PC-3 (cell line): ENCODE data around the gene TCEA2. TPM values are rescaled to one million over a fixed set of nuclear protein-coding genes. Genes with fewer than 3 reads are reported as not detected.

ENCODE experiments used
- ATAC-seq: fragments of 200-7000 bp; cut with Tn5 transposase; 2 replicates; pipeline ENCODE4 v1.9.1; 2020; ENCODE audit warnings: mild to moderate bottlenecking, moderate library complexity
- BruUV-seq: library from RNA; stranded (reverse); fragments of 400-500 nt; replicated peaks from 2 replicates; lab custom pipeline; 2021; lab: Mats Ljungman, UMichigan
- CTCF ChIA-PET: fragments of 300-600 bp; sonication (Branson Sonifier 250); formaldehyde crosslinking; loops from one replicate; lab custom pipeline; 2022; ENCODE audit warnings: antibody characterized with exemption; lab: Charles Lee
- POLR2A ChIA-PET: fragments of 300-600 bp; sonication (Branson Sonifier 250); formaldehyde crosslinking; loops from one replicate; lab custom pipeline; 2022; ENCODE audit warnings: antibody characterized with exemption; ENCODE audit not compliant: unreplicated experiment; lab: Charles Lee
- DNase-seq: peaks from one replicate; pipeline ENCODE4 v3.0.0-alpha.2; 2015
- H2AFZ ChIP-seq: fragments of 300-600 bp; sonication (generic); 2 replicates; pipeline ENCODE4 v1.6.0; 2016; ENCODE audit warnings: antibody characterized with exemption, low read length
- H3F3A ChIP-seq: fragments of 300-600 bp; sonication (generic); one replicate; pipeline ENCODE4 v1.6.0; 2017; ENCODE audit warnings: antibody characterized with exemption, low read length, control low read depth, mild to moderate bottlenecking; ENCODE audit not compliant: unreplicated experiment
- H3K27ac ChIP-seq: fragments of 300-600 bp; sonication (generic); 2 replicates; pipeline ENCODE4 v1.5.1; 2016; ENCODE audit warnings: mild to moderate bottlenecking, low read length
- H3K27me3 ChIP-seq: fragments of 300-600 bp; sonication (generic); 2 replicates; pipeline ENCODE4 v1.6.1; 2016; ENCODE audit warnings: low read length, mixed read lengths
- H3K36me3 ChIP-seq: fragments of 300-600 bp; sonication (generic); 2 replicates; pipeline ENCODE4 v1.6.1; 2016; ENCODE audit warnings: low read depth, mixed run types, low read length, mixed read lengths
- H3K4me1 ChIP-seq: fragments of 300-600 bp; sonication (generic); 2 replicates; pipeline ENCODE4 v1.5.1; 2016; ENCODE audit warnings: low read length; ENCODE audit not compliant: insufficient read depth
- H3K4me2 ChIP-seq: fragments of 300-600 bp; sonication (generic); 2 replicates; pipeline ENCODE4 v1.6.0; 2016; ENCODE audit warnings: low read length
- H3K4me3 ChIP-seq: fragments of 300-600 bp; sonication (generic); 2 replicates; pipeline ENCODE4 v1.5.1; 2016; ENCODE audit warnings: mild to moderate bottlenecking, low read length, mixed read lengths
- H3K79me2 ChIP-seq: fragments of 300-600 bp; sonication (generic); 2 replicates; pipeline ENCODE4 v1.6.1; 2017; ENCODE audit warnings: low read length, mixed read lengths
- H3K9ac ChIP-seq: fragments of 300-600 bp; sonication (generic); 2 replicates; pipeline ENCODE4 v1.6.0; 2016; ENCODE audit warnings: mild to moderate bottlenecking, low read length
- H3K9me2 ChIP-seq: fragments of 300-600 bp; sonication (generic); replicated peaks from 2 replicates; pipeline ENCODE4 v1.6.1; 2016; ENCODE audit warnings: mixed run types, low read length, mixed read lengths
- H3K9me3 ChIP-seq: fragments of 300-600 bp; sonication (generic); 2 replicates; pipeline ENCODE4 v1.6.1; 2016; ENCODE audit warnings: low read length, mixed read lengths
- H4K20me1 ChIP-seq: fragments of 300-600 bp; sonication (generic); 2 replicates; pipeline ENCODE4 v1.6.1; 2016; ENCODE audit warnings: low read length, mixed read lengths
- CTCF ChIP-seq: fragments of 300-600 bp; sonication (generic); conservative IDR thresholded peaks from 2 replicates; pipeline ENCODE4 v1.5.1; 2017; ENCODE audit warnings: antibody characterized with exemption, low read depth, mild to moderate bottlenecking, low read length
- EZH2 ChIP-seq: fragments of 300-600 bp; sonication (generic); IDR thresholded peaks from one replicate; pipeline ENCODE4 v1.6.1; 2017; ENCODE audit warnings: antibody characterized with exemption, mild to moderate bottlenecking, low read length; ENCODE audit not compliant: unreplicated experiment
- EZH2phosphoT487 ChIP-seq: fragments of 300-600 bp; sonication (generic); IDR thresholded peaks from 2 replicates; pipeline ENCODE4 v1.6.1; 2018; ENCODE audit warnings: mild to moderate bottlenecking, antibody characterized with exemption, low read length, borderline replicate concordance
- intact Hi-C: fragments of 100-400 bp; cut with micrococcal nuclease; formaldehyde crosslinking; loops from 2 replicates; pipeline ENCODE4 v1.9.0; 2023
- total RNA-seq: library from RNA; depleted of rRNA; stranded (reverse); fragments of >200 nt; gene quantifications from 2 replicates; pipeline ENCODE4 v1.2.3, GENCODE V29; 2014

The TCEA2 gene
- total RNA-seq, 1 experiment from 2014 or later, result 19.1 TPM

- ChIA-PET CTCF (interaction anchor here (0.5 to 0.8 kb wide), 3 partner anchors 17 to 883 kb away, joined by 3 to 15 read pairs (median 3); partner anchors contain the start of gene LKAAEAR1), POLR2A (interaction anchor here (0.6 kb wide), 2 partner anchors 39 to 566 kb away, joined by 4 to 19 read pairs; no protein-coding TSS in a partner anchor)
- Histone ChIP-seq H3K36me3 (no peaks in the 10 kb centered on the region), H3K27me3 (0 out of 2 replicates have a peak, but pooled peaks cover 7% of the 10 kb centered on the region), H3K9me3 (no peaks in the 10 kb centered on the region), H3K4me3 (peak overlapping the region; percentile 64), H3K27ac (no peak overlapping the region), H3F3A (no peaks in the 10 kb centered on the region), H3K4me2 (peak overlapping the region; percentile 76), H2AFZ (peak overlapping the region; percentile 73), H3K9me2 (no peaks in the 10 kb centered on the region), H3K9ac (no peak overlapping the region), H3K79me2 (no peaks in the 10 kb centered on the region), H3K4me1 (no peaks in the 10 kb centered on the region), H4K20me1 (no peaks in the 10 kb centered on the region)
- peak; percentile 59 for ATAC-seq
- no peak for DNase-seq
- no TSS peak for BruUV-seq
- TF ChIP-seq EZH2 (no peak), EZH2phosphoT487 (no peak), CTCF (no peak)
- intact Hi-C loops, result loop anchor here (1.0 kb wide), 1 partner anchor 18 kb away; no protein-coding TSS in a partner anchor
Measured at GRCh38 chr20:64102647-64103354, 39.8 kb downstream of the TCEA2 start.

- H3K9me3 ChIP-seq, result no peaks in the 10 kb centered on the region
- H3K4me1 ChIP-seq, result no peaks in the 10 kb centered on the region
- no peak overlapping the region for H3K9ac ChIP-seq
- no TSS peak for BruUV-seq
- no peak for DNase-seq
- H3K79me2 ChIP-seq, result no peaks in the 10 kb centered on the region
- H3F3A ChIP-seq, result no peaks in the 10 kb centered on the region
- no peak for ATAC-seq
- ChIA-PET POLR2A (no interaction called here), CTCF (no interaction called here)
- 0 out of 2 replicates have a peak, but pooled peaks cover 7% of the 10 kb centered on the region for H3K27me3 ChIP-seq
- no peak overlapping the region for H3K4me3 ChIP-seq
- H3K27ac ChIP-seq, result no peak overlapping the region
- H2AFZ ChIP-seq, result no peak overlapping the region
- no peaks in the 10 kb centered on the region for H4K20me1 ChIP-seq
- intact Hi-C loops, result no loop called here
- H3K4me2 ChIP-seq, result no peak overlapping the region
- no peaks in the 10 kb centered on the region for H3K9me2 ChIP-seq
- no peaks in the 10 kb centered on the region for H3K36me3 ChIP-seq
- TF ChIP-seq EZH2phosphoT487 (no peak), CTCF (no peak), EZH2 (no peak)
Measured at GRCh38 chr20:64103871-64104666, 41.1 kb downstream of the TCEA2 start.
